ENCODE measurements around the gene RIN3.

RIN3 gene, protein sequence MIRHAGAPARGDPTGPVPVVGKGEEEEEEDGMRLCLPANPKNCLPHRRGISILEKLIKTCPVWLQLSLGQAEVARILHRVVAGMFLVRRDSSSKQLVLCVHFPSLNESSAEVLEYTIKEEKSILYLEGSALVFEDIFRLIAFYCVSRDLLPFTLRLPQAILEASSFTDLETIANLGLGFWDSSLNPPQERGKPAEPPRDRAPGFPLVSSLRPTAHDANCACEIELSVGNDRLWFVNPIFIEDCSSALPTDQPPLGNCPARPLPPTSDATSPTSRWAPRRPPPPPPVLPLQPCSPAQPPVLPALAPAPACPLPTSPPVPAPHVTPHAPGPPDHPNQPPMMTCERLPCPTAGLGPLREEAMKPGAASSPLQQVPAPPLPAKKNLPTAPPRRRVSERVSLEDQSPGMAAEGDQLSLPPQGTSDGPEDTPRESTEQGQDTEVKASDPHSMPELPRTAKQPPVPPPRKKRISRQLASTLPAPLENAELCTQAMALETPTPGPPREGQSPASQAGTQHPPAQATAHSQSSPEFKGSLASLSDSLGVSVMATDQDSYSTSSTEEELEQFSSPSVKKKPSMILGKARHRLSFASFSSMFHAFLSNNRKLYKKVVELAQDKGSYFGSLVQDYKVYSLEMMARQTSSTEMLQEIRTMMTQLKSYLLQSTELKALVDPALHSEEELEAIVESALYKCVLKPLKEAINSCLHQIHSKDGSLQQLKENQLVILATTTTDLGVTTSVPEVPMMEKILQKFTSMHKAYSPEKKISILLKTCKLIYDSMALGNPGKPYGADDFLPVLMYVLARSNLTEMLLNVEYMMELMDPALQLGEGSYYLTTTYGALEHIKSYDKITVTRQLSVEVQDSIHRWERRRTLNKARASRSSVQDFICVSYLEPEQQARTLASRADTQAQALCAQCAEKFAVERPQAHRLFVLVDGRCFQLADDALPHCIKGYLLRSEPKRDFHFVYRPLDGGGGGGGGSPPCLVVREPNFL

DNA sequence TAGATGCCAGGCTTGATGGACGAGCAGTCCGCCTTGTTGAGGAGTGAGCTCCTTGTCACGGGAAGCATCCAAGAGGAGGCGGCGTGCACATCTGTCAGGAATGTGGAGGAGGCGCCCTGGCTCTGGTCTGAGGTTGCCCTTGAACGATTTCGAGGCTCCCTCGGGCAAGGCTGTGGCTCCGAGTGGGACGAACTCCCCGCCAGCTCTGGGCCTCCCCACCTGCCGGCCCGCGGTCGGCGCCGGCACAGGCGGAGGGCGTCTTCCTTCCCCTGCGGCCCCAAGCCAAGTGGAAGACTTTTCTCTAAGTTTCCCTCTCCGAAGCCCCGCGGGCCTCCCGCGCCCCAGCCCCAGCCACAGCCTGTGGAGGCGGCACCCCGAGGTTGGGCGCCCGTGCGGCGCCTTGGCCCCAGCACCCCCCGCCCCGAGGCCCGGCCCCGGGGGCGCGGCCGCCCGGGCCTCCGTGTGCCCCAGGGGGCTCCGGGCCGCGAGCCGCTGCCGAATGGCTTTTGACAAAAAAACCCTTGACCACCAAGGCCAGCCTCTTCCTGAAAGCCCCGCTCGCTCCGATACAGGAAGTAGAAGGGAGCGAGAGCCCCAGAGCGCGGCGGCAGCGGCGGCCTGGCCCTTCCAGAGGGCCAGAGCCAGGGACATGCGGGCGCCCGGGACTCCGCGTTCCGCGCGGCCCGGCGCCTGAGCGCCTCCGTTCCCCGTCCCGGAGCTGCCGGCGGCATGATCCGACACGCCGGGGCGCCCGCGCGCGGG is at the start of gene RIN3:
TSS of gene RIN3 (plus strand) at position 578 of the 762 bp plus-strand sequence. CDS start at position 730, 152 bp downstream.
- peak within 1 kb of the TSS; percentile 70 to 76 for H3K4me3 ChIP-seq (replicated peaks in 1 of 2; ENCODE audit: low read depth in 2 of 2, low read length in 2 of 2)
- DNase-seq (ENCODE audit: low read depth in 2 of 2): peak; percentile 59 to 73
- TF ChIP-seq, protein P1, sequence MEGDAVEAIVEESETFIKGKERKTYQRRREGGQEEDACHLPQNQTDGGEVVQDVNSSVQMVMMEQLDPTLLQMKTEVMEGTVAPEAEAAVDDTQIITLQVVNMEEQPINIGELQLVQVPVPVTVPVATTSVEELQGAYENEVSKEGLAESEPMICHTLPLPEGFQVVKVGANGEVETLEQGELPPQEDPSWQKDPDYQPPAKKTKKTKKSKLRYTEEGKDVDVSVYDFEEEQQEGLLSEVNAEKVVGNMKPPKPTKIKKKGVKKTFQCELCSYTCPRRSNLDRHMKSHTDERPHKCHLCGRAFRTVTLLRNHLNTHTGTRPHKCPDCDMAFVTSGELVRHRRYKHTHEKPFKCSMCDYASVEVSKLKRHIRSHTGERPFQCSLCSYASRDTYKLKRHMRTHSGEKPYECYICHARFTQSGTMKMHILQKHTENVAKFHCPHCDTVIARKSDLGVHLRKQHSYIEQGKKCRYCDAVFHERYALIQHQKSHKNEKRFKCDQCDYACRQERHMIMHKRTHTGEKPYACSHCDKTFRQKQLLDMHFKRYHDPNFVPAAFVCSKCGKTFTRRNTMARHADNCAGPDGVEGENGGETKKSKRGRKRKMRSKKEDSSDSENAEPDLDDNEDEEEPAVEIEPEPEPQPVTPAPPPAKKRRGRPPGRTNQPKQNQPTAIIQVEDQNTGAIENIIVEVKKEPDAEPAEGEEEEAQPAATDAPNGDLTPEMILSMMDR (IDR thresholded peaks at IDR 0.05; ENCODE audit: low read depth, low read length): no peak

DNA sequence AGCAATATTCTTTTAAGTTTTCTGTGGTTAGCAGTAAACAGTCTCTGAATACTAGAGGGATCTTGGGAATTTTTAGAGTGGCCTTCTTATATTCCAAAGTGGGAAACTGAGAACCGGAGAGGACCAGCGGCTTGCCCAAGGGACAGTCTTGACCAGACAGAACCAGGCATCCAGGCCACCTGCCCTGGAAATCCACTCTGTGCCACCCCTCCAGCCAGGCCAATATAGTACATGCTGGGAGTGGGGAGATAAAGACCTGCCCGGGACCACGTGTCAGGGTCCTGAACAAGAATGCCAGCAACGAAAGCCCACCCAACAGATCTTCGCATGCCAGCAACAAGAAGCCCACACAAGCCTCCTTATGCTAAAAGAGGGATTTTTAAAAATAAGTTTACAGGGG is 49.4 kb upstream of the RIN3 start:
- H3K4me3 ChIP-seq (replicated peaks in 1 of 2; ENCODE audit: low read depth in 2 of 2, low read length in 2 of 2): no peak overlapping the region
- no peak for DNase-seq (ENCODE audit: low read depth in 2 of 2)
- TF ChIP-seq, protein P1 (IDR thresholded peaks at IDR 0.05; ENCODE audit: low read depth, low read length): no peak

DNA sequence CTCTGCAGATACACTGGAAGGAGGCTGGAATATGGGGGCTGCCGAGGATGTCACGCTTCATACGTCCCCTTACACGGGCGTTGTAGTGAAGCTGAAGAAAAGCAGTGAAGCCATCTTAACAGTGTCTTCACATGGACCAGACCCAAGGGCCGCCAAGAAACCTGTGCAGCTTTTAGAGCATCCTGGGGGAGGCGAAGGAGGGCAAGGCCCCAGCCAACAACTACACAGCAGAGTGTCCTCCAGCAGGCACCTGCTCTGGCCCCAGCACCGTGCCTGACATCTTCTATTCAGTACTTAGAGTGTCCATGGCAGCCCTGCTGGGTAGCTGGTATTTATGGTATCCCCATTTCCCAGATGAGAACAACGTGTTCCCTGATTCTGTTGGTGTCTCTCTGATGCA is 48.9 kb upstream of the RIN3 start:
- no peak for DNase-seq (ENCODE audit: low read depth in 2 of 2)
- TF ChIP-seq, protein P1 (IDR thresholded peaks at IDR 0.05; ENCODE audit: low read depth, low read length): no peak
- no peak overlapping the region for H3K4me3 ChIP-seq (replicated peaks in 1 of 2; ENCODE audit: low read depth in 2 of 2, low read length in 2 of 2)

DNA sequence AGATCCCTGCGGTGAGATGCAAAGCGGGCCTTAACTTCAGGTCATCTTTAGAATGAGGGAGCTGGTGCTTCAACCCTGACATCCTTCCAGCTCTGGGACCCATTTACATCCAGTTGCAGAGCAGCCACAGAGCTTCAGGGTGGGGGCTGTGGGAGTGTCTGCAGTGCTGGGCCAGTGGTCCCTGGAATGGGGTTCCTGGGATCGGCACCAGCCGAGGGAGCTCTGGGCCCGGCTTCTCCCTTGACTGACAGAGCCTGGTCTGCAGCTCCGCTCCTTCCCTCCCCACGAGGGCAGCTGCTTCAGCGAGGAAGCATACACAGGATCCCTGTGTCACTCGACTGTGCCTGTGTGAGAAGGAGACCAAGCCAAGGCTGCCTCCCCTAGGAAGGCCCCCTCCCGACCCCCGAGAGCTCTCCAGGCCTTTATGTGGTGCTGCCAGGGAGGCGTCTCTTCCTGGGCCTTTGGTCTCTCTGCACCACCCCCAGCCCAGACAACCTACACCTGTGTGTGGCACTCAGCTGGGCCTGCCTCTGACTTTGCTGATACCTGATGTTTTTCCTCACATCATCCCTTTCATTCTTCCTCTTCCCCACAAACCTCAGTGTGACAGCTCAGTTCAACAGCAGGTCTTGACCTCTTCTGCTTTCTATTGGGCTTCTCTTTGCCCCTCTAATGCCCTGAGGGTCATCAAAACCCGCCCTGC is 48.1 kb upstream of the RIN3 start:
- DNase-seq (ENCODE audit: low read depth in 2 of 2): no peak
- no peak overlapping the region for H3K4me3 ChIP-seq (replicated peaks in 1 of 2; ENCODE audit: low read depth in 2 of 2, low read length in 2 of 2)
- TF ChIP-seq, protein P1 (IDR thresholded peaks at IDR 0.05; ENCODE audit: low read depth, low read length): no peak

DNA sequence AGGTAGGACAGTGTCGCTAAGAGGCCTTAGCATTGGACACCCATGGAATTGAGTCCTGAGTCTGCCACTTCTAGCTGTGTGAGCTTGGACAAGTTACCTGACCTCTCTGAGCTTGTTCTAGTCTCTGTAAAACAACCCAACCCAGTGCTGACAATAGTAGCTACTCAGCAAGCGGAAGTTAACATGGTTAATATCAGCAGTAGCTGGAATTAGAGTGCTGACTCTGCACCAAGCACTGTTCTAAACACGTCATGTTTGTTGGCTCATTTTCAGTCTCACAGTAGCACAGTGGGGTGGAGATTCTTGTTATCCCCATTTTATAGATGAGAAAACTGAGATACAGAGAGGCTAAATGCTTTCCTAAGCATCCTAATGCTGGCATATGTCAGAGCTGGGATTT is 47.5 kb upstream of the RIN3 start:
- TF ChIP-seq, protein P1 (IDR thresholded peaks at IDR 0.05; ENCODE audit: low read depth, low read length): no peak
- no peak for DNase-seq (ENCODE audit: low read depth in 2 of 2)
- H3K4me3 ChIP-seq (replicated peaks in 1 of 2; ENCODE audit: low read depth in 2 of 2, low read length in 2 of 2): no peak overlapping the region

DNA sequence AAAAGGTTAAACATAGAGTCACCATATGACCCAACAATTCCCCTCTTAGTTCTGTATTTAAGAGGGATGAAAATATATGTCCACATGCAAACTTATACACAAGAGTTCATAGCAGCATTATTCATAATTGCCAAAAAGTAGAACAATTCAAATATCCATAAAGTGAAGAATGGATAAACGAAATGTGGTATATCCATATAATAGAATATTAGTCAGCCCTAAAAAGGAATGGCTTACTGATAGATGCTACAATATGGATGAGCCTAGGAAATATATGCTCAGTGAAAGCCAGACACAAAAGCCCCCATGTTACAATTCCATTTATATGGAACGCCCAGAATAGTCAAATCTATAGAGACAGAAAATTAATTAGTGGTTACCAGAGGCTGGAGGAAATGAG is 44.1 kb upstream of the RIN3 start:
- TF ChIP-seq, protein P1 (IDR thresholded peaks at IDR 0.05; ENCODE audit: low read depth, low read length): no peak
- no peak overlapping the region for H3K4me3 ChIP-seq (replicated peaks in 1 of 2; ENCODE audit: low read depth in 2 of 2, low read length in 2 of 2)
- no peak for DNase-seq (ENCODE audit: low read depth in 2 of 2)

All from cardiac fibroblast (primary cell).